ENCODE results near the gene CLCN6.

Gene CLCN6

DNA sequence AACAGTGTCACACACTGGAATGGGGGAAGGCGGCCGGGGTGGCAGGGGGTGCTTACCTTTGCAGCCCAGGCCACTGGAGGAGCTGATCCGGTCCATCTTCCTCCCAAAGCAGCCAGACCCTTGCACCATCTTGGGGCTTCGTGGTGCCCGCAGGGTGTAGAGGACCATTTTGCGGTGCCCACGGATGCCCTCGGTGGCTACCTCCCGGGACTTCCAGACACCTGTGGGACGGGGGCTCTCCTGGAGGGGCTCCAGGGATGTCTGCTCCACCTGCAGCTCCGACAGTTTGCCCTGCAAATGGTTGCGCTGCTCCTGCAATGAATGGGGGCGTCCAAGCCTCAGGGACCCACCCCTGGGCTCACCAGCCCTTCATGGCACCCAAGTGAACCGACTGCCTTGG lies 52.2 kb downstream of the CLCN6 start:
- TF ChIP-seq TCF12 (IDR thresholded peaks at IDR 0.05; ENCODE audit: low read depth): no peak
- TF ChIP-seq EGR1 (IDR thresholded peaks at IDR 0.05): no peak
- no peak for TF ChIP-seq RAD21 (IDR thresholded peaks at IDR 0.05; ENCODE audit: low read depth)
- no peak for TF ChIP-seq ZBTB7A (IDR thresholded peaks at IDR 0.05; ENCODE audit: low read depth)
- TF ChIP-seq YY1 (IDR thresholded peaks at IDR 0.05; ENCODE audit: low read depth): no peak
- TF ChIP-seq, protein P1, sequence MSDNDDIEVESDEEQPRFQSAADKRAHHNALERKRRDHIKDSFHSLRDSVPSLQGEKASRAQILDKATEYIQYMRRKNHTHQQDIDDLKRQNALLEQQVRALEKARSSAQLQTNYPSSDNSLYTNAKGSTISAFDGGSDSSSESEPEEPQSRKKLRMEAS (IDR thresholded peaks at IDR 0.05): no peak
- TF ChIP-seq CEBPB (IDR thresholded peaks at IDR 0.05): no peak
- TF ChIP-seq NFIC (IDR thresholded peaks at IDR 0.05): no peak
- no peak for TF ChIP-seq CREB1 (IDR thresholded peaks at IDR 0.05; ENCODE audit: low read depth)
- TF ChIP-seq EP300 (IDR thresholded peaks at IDR 0.05; ENCODE audit: borderline replicate concordance): no peak
- TF ChIP-seq TAF1 (IDR thresholded peaks at IDR 0.05; ENCODE audit: low read depth): no peak
- no peak for TF ChIP-seq FOXM1 (IDR thresholded peaks at IDR 0.05; ENCODE audit: borderline replicate concordance, low read depth)
- TF ChIP-seq TEAD4 (IDR thresholded peaks at IDR 0.05): no peak
- TF ChIP-seq, protein P2, sequence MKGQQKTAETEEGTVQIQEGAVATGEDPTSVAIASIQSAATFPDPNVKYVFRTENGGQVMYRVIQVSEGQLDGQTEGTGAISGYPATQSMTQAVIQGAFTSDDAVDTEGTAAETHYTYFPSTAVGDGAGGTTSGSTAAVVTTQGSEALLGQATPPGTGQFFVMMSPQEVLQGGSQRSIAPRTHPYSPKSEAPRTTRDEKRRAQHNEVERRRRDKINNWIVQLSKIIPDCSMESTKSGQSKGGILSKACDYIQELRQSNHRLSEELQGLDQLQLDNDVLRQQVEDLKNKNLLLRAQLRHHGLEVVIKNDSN (IDR thresholded peaks at IDR 0.05): no peak
- TF ChIP-seq, protein P3, sequence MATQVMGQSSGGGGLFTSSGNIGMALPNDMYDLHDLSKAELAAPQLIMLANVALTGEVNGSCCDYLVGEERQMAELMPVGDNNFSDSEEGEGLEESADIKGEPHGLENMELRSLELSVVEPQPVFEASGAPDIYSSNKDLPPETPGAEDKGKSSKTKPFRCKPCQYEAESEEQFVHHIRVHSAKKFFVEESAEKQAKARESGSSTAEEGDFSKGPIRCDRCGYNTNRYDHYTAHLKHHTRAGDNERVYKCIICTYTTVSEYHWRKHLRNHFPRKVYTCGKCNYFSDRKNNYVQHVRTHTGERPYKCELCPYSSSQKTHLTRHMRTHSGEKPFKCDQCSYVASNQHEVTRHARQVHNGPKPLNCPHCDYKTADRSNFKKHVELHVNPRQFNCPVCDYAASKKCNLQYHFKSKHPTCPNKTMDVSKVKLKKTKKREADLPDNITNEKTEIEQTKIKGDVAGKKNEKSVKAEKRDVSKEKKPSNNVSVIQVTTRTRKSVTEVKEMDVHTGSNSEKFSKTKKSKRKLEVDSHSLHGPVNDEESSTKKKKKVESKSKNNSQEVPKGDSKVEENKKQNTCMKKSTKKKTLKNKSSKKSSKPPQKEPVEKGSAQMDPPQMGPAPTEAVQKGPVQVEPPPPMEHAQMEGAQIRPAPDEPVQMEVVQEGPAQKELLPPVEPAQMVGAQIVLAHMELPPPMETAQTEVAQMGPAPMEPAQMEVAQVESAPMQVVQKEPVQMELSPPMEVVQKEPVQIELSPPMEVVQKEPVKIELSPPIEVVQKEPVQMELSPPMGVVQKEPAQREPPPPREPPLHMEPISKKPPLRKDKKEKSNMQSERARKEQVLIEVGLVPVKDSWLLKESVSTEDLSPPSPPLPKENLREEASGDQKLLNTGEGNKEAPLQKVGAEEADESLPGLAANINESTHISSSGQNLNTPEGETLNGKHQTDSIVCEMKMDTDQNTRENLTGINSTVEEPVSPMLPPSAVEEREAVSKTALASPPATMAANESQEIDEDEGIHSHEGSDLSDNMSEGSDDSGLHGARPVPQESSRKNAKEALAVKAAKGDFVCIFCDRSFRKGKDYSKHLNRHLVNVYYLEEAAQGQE (IDR thresholded peaks at IDR 0.05; ENCODE audit: low read depth): no peak

DNA sequence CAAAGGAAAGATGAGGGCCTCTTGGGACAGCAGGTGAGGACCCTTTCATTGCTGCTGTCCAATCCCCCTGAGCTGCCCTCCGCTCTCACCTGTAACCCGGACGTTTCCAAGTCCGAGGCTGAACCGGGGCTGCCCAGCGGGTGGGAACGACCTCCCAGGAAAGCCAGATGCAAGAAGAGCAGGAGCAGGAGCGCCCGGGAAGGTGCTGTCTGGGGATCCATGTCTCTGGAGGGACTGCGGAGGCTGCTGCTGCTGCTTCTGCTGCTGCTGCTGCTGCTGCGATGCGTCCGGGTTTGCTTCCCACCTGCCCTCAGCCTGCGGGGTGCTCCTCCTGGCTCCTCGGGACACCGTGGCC lies 52.6 kb downstream of the CLCN6 start, which contains the start of gene NPPB:
Gene NPPB (minus strand): TSS at position 333 of the 355 bp plus-strand sequence. CDS start 112 bp downstream, at position 221.
- TF ChIP-seq ZBTB7A (IDR thresholded peaks at IDR 0.05; ENCODE audit: low read depth) (no peak), FOXM1 (IDR thresholded peaks at IDR 0.05; ENCODE audit: borderline replicate concordance, low read depth) (no peak), TAF1 (IDR thresholded peaks at IDR 0.05; ENCODE audit: low read depth) (no peak), EP300 (IDR thresholded peaks at IDR 0.05; ENCODE audit: borderline replicate concordance) (no peak), CEBPB (IDR thresholded peaks at IDR 0.05) (no peak), NFIC (IDR thresholded peaks at IDR 0.05) (no peak), RAD21 (IDR thresholded peaks at IDR 0.05; ENCODE audit: low read depth) (no peak), TCF12 (IDR thresholded peaks at IDR 0.05; ENCODE audit: low read depth) (no peak), CREB1 (IDR thresholded peaks at IDR 0.05; ENCODE audit: low read depth) (no peak), TEAD4 (IDR thresholded peaks at IDR 0.05) (no peak), YY1 (IDR thresholded peaks at IDR 0.05; ENCODE audit: low read depth) (no peak), EGR1 (IDR thresholded peaks at IDR 0.05) (no peak)
- TF ChIP-seq, protein P1 (IDR thresholded peaks at IDR 0.05): no peak
- TF ChIP-seq, protein P2 (IDR thresholded peaks at IDR 0.05): no peak
- TF ChIP-seq, protein P3 (IDR thresholded peaks at IDR 0.05; ENCODE audit: low read depth): no peak

DNA sequence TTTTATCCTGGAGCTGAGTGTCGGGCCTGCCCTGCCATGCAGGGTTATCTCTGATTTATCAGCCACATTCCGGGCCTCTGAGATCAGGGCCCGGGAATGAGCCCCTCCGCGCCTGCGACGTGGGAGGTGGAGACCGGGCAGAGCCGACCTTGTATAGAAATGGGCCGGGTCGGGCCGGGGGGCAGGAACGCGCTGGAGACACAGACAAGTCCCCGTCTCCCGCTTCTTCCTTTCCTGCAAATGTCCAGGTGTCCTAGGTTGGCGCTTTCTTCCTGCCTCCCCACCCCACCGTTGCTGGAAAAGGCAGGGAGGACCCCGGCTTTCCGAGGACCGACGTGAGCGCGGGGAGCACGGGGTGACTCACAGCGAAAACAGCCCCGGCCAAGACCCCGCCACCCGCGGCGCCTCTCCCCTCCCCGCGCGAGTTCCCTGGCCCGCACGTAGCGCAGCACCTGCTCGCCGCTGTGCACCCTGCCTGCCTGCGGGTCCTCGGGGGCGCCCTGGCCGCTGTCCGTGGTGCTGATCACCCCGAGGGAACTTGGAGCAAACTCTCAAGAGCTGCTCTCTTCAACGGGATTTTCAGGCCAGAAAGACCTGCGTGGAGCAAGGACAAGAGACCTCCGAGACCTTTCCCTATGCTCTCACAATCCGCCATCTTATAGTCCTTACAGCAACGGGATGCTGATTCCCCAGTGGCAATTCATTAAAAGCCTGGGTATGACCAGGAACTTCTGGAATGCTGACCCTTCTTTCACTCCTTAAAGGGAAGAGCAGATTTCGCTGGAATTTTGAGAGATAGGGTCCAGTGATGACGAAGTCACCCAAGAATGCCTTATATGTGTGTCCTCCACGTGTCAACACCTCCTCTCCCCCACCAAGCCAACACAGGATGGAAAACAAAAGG lies 53.2 kb downstream of the CLCN6 start:
- no peak for TF ChIP-seq TAF1 (IDR thresholded peaks at IDR 0.05; ENCODE audit: low read depth)
- no peak for TF ChIP-seq CEBPB (IDR thresholded peaks at IDR 0.05)
- no peak for TF ChIP-seq TCF12 (IDR thresholded peaks at IDR 0.05; ENCODE audit: low read depth)
- TF ChIP-seq ZBTB7A (IDR thresholded peaks at IDR 0.05; ENCODE audit: low read depth): peak; percentile 96
- no peak for TF ChIP-seq YY1 (IDR thresholded peaks at IDR 0.05; ENCODE audit: low read depth)
- TF ChIP-seq, protein P1 (IDR thresholded peaks at IDR 0.05): peak; percentile 42; the same call in 1 of the 2 replicates
- TF ChIP-seq, protein P3 (IDR thresholded peaks at IDR 0.05; ENCODE audit: low read depth): peak; percentile 99
- no peak for TF ChIP-seq EP300 (IDR thresholded peaks at IDR 0.05; ENCODE audit: borderline replicate concordance)

All from Ishikawa (cell line).